GM06990 (cell line): ENCODE data around the gene TXNDC12.

Experiments used
- DNase-seq: peaks from one replicate; pipeline ENCODE4 v3.0.0-alpha.2; 2011; ENCODE audit not compliant: insufficient read length; ENCODE audit errors: extremely low read depth
- H3K27me3 ChIP-seq: replicated peaks from 2 replicates; pipeline ENCODE4 v1.6.0; 2011; ENCODE audit warnings: low read length; ENCODE audit not compliant: control insufficient read depth, insufficient read depth
- H3K36me3 ChIP-seq: 2 replicates; pipeline ENCODE4 v1.5.1; 2011; ENCODE audit warnings: low read length; ENCODE audit not compliant: control insufficient read depth, insufficient read depth
- H3K4me3 ChIP-seq: replicated peaks from 2 replicates; pipeline ENCODE4 v1.5.1; 2011; ENCODE audit warnings: low read depth, mild to moderate bottlenecking, control low read depth, low read length
- TF ChIP-seq, protein P1 (sequence below): IDR thresholded peaks from 2 replicates; pipeline ENCODE4 v1.5.1; 2011; ENCODE audit warnings: low read length, control low read depth, mild to moderate bottlenecking, inconsistent platforms; ENCODE audit not compliant: insufficient read depth, poor library complexity, severe bottlenecking

Gene TXNDC12

DNA sequence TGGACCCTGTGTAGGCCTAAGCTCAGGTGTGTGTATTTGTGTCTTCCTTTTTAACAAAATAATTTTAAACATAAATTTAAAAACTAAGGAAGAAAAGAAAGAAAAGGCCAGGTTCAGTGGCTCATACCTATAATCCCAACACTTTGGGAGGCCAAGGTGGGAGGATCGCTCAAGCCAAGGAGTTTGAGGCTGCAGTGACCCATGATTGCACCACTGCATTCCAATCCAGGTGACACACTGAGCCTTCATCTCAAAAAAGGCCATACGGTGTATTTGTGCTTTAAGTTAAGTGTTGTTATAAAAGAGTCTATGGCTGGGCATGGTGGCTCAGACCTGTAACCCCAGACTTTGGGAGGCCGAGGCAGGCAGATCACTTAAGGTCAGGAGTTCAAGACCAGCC is 72.8 kb downstream of the TXNDC12 start:
- H3K27me3 ChIP-seq, result no peaks in the 10 kb centered on the region
- no peak for DNase-seq
- H3K36me3 ChIP-seq, result no peaks in the 10 kb centered on the region
- H3K4me3 ChIP-seq, result no peak overlapping the region
- TF ChIP-seq, protein P1, sequence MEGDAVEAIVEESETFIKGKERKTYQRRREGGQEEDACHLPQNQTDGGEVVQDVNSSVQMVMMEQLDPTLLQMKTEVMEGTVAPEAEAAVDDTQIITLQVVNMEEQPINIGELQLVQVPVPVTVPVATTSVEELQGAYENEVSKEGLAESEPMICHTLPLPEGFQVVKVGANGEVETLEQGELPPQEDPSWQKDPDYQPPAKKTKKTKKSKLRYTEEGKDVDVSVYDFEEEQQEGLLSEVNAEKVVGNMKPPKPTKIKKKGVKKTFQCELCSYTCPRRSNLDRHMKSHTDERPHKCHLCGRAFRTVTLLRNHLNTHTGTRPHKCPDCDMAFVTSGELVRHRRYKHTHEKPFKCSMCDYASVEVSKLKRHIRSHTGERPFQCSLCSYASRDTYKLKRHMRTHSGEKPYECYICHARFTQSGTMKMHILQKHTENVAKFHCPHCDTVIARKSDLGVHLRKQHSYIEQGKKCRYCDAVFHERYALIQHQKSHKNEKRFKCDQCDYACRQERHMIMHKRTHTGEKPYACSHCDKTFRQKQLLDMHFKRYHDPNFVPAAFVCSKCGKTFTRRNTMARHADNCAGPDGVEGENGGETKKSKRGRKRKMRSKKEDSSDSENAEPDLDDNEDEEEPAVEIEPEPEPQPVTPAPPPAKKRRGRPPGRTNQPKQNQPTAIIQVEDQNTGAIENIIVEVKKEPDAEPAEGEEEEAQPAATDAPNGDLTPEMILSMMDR, result no peak

DNA sequence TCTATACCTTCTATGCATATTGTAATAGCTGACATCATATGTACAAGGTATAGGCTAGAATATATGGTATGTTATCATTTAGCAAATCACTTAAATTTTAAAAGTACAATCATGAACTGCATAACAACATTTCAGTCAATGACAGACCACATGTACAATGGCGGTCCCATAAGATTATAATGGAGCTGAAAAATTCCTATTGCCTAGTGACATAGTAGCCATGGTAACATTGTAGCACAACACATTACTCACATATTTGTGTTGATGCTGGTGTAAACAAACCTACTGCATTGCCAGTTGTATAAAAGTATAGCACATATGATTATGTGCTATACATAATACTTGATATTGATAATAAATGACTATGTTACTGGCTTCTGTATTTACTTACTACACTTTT is 73.4 kb downstream of the TXNDC12 start:
- Histone ChIP-seq H3K4me3 (no peak overlapping the region), H3K27me3 (no peaks in the 10 kb centered on the region), H3K36me3 (no peaks in the 10 kb centered on the region)
- no peak for DNase-seq
- TF ChIP-seq, protein P1, result no peak

DNA sequence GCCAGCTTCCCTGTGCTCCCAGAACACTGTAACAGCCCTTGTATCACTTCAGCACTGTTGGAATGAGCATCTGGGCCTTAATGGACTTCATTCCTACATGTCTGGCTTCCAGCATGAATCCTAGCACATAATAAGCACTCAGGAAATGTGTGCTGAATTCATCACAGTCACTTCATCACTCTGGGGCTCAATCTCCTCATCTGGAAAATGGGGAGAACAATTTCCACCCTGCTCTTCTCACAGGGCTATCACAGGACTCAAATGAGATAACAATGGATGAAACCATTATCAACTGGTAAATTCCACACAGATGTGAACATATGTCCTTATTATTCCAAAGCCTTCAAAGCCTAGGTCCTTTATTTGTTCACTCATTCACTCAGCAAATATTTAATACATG is 76.9 kb downstream of the TXNDC12 start:
- TF ChIP-seq, protein P1, result no peak
- no peak overlapping the region for H3K4me3 ChIP-seq
- no peaks in the 10 kb centered on the region for H3K36me3 ChIP-seq
- DNase-seq, result no peak
- H3K27me3 ChIP-seq, result no peaks in the 10 kb centered on the region

DNA sequence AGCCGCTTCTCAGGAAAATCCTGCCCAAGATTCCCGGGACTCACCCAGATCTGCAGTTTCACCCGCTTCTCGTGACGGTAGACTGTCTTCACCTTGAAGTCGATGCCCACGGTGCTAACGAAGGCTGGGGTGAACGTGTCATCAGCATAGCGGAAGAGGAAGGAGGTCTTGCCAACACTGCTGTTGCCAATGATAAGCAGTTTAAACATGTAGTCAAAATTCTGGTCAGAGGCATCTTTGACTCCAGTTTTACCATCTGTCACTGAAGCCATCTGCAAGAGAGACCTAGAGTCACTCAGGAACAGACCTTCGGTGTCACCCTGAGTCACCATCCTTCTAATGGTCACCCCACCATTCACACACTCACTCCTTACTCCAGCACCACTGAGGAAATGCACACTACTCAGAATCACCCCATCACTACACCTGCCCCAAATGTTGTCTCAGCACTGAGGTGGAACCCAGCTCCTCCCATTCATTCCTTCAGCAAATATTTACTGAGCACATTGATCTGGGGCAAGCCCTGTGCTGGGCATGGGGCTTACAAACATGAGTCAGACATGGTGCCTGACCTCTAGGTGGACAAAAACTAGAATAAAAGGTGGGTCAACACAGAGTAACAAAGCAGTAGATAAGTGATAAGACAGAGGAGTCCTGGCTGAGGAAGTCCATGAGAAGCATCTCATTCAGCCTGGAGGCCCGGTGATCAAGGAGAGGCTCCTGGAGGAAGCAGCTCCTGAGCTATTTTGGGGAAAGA is 78.0 kb downstream of the TXNDC12 start:
- H3K4me3 ChIP-seq, result no peak overlapping the region
- DNase-seq, result no peak
- TF ChIP-seq, protein P1, result no peak
- no peaks in the 10 kb centered on the region for H3K27me3 ChIP-seq
- no peaks in the 10 kb centered on the region for H3K36me3 ChIP-seq

DNA sequence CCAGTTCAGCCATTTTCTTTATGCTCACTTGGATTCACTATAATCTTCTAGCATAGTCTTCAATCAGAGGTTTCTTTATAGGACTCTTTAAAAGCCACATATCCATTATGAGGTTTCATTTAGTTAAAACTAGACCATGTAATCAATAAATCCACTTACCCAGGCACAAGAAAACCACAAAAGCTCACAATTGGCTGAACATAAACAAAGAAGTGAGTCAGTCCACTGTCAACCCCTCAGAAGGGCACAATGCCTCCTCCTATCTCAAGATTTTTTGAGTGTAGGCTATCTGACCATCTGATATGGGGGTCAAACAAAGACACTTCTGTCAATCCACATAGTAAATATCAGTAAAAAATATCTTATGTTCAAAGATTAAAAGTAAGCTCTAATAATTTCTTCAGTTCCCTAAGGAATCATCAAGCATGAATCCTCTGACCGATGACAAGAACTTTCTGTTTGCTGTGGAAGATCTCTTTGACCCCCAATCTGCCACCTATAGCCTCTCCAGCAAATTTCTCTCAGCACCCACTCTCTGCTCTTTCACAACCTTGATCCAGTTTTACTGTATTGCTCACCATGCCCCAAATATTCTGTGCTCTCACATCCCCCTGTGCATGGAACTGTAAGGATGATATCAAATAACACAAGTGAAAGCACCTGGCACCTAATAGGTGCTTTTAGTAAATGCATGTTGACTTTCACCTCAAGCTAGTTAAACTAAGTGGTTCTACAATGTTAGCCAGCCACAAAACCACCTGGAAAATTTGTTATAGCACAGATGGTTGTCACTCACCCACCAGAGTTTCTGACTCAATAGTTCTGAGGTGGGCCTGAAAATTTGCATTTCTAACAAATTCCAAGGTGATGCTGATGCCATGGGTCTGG is 81.2 kb downstream of the TXNDC12 start:
- Histone ChIP-seq H3K36me3 (no peaks in the 10 kb centered on the region), H3K4me3 (no peak overlapping the region), H3K27me3 (no peaks in the 10 kb centered on the region)
- TF ChIP-seq, protein P1, result no peak
- no peak for DNase-seq
